Endothelial cell of umbilical vein (primary cell): ENCODE measurements around the gene SLC9B1. TPM values are rescaled to one million over a fixed set of nuclear protein-coding genes. Genes with fewer than 3 reads are reported as not detected.
"Not testable (repeated sequence)": the region's sequence is repeated elsewhere in the genome, so short reads cannot be mapped to it uniquely, and the experiment has no call there.

ENCODE experiments used
- BruUV-seq: library from RNA; stranded (reverse); fragments of 400-500 nt; replicated peaks from 2 replicates; lab custom pipeline; 2021; lab: Mats Ljungman, UMichigan
- CTCF ChIA-PET: fragments of 300-600, 350-600 bp; sonication (Branson Sonifier 250); formaldehyde crosslinking; loops from one replicate; lab custom pipeline; 2021; ENCODE audit warnings: antibody characterized with exemption, inconsistent platforms; lab: Charles Lee
- POLR2A ChIA-PET: fragments of 300-600, 350-600 bp; sonication (Branson Sonifier 250); formaldehyde crosslinking; loops from one replicate; lab custom pipeline; 2021; ENCODE audit warnings: antibody characterized with exemption, inconsistent platforms; lab: Charles Lee
- DNase-seq: peaks from one replicate; pipeline ENCODE4 v3.0.0-alpha.2; 2011; ENCODE audit warnings: low read depth, low spot score
- FAIRE-seq: peaks from 2 replicates; lab custom pipeline; 2011; peaks lifted over from hg19 to GRCh38; lab: Jason Lieb, UNC
- H2AFZ ChIP-seq: 2 replicates; pipeline ENCODE4 v1.6.0; 2012; ENCODE audit warnings: low read depth, low read length, control low read depth, inconsistent platforms
- H3K27ac ChIP-seq: 2 replicates; pipeline ENCODE4 v1.5.1; 2011; ENCODE audit warnings: low read depth, mild to moderate bottlenecking, control low read depth, low read length, moderate library complexity; ENCODE audit not compliant: insufficient read depth
- H3K27me3 ChIP-seq, 2 experiments: 2 replicates each; pipeline versions ENCODE4 v1.6.0 to v1.6.1; 2011; ENCODE audit warnings: low read length in 2 of 2, mixed read lengths in 1 of 2; ENCODE audit not compliant: control insufficient read depth in 2 of 2, insufficient read depth in 2 of 2
- H3K36me3 ChIP-seq, 2 experiments: 2 replicates in 1 of 2; 3 replicates in 1 of 2; pipeline ENCODE4 v1.5.1; 2011; ENCODE audit warnings: low read length in 2 of 2, mild to moderate bottlenecking in 1 of 2, moderate library complexity in 1 of 2; ENCODE audit not compliant: control insufficient read depth in 2 of 2, insufficient read depth in 2 of 2; ENCODE audit errors: extremely low read depth in 1 of 2
- H3K4me1 ChIP-seq: 3 replicates; pipeline ENCODE4 v1.5.1; 2011; ENCODE audit warnings: mild to moderate bottlenecking, low read length; ENCODE audit not compliant: control insufficient read depth, insufficient read depth; ENCODE audit errors: extremely low read depth
- H3K4me2 ChIP-seq: 2 replicates; pipeline ENCODE4 v1.6.1; 2011; ENCODE audit warnings: low read length, control low read depth, mixed read lengths; ENCODE audit not compliant: insufficient read depth
- H3K4me3 ChIP-seq, 3 experiments: fragments of 200-600 bp in 1 of 3; sonication (generic), shearing (Covaris generic) in 1 of 3; replicated peaks in 1 of 3; 2 replicates each; pipeline ENCODE4 v1.5.1; 2011 to 2016; ENCODE audit warnings: control low read depth in 3 of 3, low read length in 3 of 3, mild to moderate bottlenecking in 2 of 3, inconsistent platforms in 1 of 3, low read depth in 1 of 3, moderate library complexity in 1 of 3; ENCODE audit not compliant: insufficient read depth in 1 of 3
- H3K79me2 ChIP-seq: 2 replicates; pipeline ENCODE4 v1.6.0; 2012; ENCODE audit warnings: low read length, inconsistent platforms; ENCODE audit not compliant: control insufficient read depth, insufficient read depth
- H3K9ac ChIP-seq: replicated peaks from 2 replicates; pipeline ENCODE3; 2011; ENCODE audit warnings: low read length, control low read depth; ENCODE audit not compliant: insufficient read depth; ENCODE audit errors: extremely low read depth
- H3K9me1 ChIP-seq: replicated peaks from 3 replicates; pipeline ENCODE4 v1.6.0; 2011; ENCODE audit warnings: mild to moderate bottlenecking, low read length; ENCODE audit not compliant: control insufficient read depth, insufficient read depth; ENCODE audit errors: extremely low read depth
- H3K9me3 ChIP-seq: replicated peaks from 2 replicates; pipeline ENCODE4 v1.5.1; 2012; ENCODE audit warnings: low read length, inconsistent platforms; ENCODE audit not compliant: control insufficient read depth, insufficient read depth
- H4K20me1 ChIP-seq: replicated peaks from 2 replicates; pipeline ENCODE3; 2011; ENCODE audit warnings: mild to moderate bottlenecking, low read length; ENCODE audit not compliant: control insufficient read depth, insufficient read depth; ENCODE audit errors: extremely low read depth
- CTCF ChIP-seq, 2 donors: IDR thresholded peaks; 1 replicate in 1 of 2; 2 replicates in 1 of 2; pipeline ENCODE4 v1.5.1; 2011; ENCODE audit warnings: low read length in 2 of 2, mild to moderate bottlenecking in 2 of 2, moderate library complexity in 2 of 2, control low read depth in 1 of 2, inconsistent platforms in 1 of 2, low read depth in 1 of 2; ENCODE audit not compliant: insufficient read depth in 1 of 2; ENCODE audit errors: extremely low read depth in 1 of 2
- EZH2 ChIP-seq: IDR thresholded peaks from 2 replicates; pipeline ENCODE4 v1.6.1; 2012; ENCODE audit warnings: borderline replicate concordance, low read depth, mild to moderate bottlenecking, moderate library complexity, low read length, inconsistent platforms; ENCODE audit not compliant: severe bottlenecking
- FOS ChIP-seq: IDR thresholded peaks from 2 replicates; pipeline ENCODE4 v1.6.1; 2011; ENCODE audit warnings: mild to moderate bottlenecking, low read length, moderate library complexity, borderline replicate concordance; ENCODE audit not compliant: insufficient read depth
- JUN ChIP-seq: IDR thresholded peaks from 2 replicates; pipeline ENCODE4 v1.6.1; 2011; ENCODE audit warnings: borderline replicate concordance, low read depth; ENCODE audit not compliant: insufficient read length, insufficient read depth
- MAX ChIP-seq: IDR thresholded peaks from 2 replicates; pipeline ENCODE4 v1.6.1; 2011; ENCODE audit not compliant: insufficient read depth, insufficient read length
- MYC ChIP-seq: IDR thresholded peaks from one replicate; pipeline ENCODE4 v1.6.1; 2011; ENCODE audit warnings: mild to moderate bottlenecking, low read depth, low read length
- POLR2A ChIP-seq: IDR thresholded peaks from 2 replicates; pipeline ENCODE4 v1.6.1; 2012; ENCODE audit warnings: low read depth, mild to moderate bottlenecking, control low read depth, low read length
- POLR2AphosphoS5 ChIP-seq: IDR thresholded peaks from 2 replicates; pipeline ENCODE4 v1.6.1; 2012; ENCODE audit warnings: low read depth, mild to moderate bottlenecking, control low read depth, low read length, moderate library complexity; ENCODE audit not compliant: insufficient read depth
- dilution Hi-C: fragments of 300-500 bp; cut with MboI; formaldehyde crosslinking; loops from one replicate; pipeline ENCODE4 v1.15.0; 2019; ENCODE audit warnings: low sequenced_read_pairs; ENCODE audit not compliant: extremely low pct_ligation_motif_present
- intact Hi-C: fragments of 100-400 bp; cut with micrococcal nuclease; formaldehyde crosslinking; loops from one replicate; pipeline ENCODE4 v1.10.0; 2022
- polyA plus RNA-seq, 4 experiments: library from polyadenylated mRNA; depleted of rRNA in 3 of 4; stranded (reverse) in 3 of 4; unstranded in 1 of 4; fragments of >200 nt; gene quantifications; 2 replicates each; pipeline versions ENCODE4 v1.2.1 to v1.2.3, GENCODE V29; 2011 to 2012; ENCODE audit warnings: missing spikeins in 1 of 4
- total RNA-seq: library from RNA; stranded (reverse); gene quantifications from 2 replicates; pipeline ENCODE4 v1.2.3, GENCODE V29; 2021

Gene SLC9B1
- total and polyA plus RNA-seq, 2 donors (not counting 3 experiments of a cell fraction or from before 2014, with no cell fraction given): 0.19 to 0.49 TPM

- BruUV-seq: no TSS peak
- Histone ChIP-seq H3K79me2 (no peaks in the 10 kb centered on the region), H3K27ac (no peak overlapping the region), H2AFZ (no peak overlapping the region), H3K9ac (no peak overlapping the region), H3K36me3 (no peaks in the 10 kb centered on the region), H3K27me3 (peaks cover 2 to 3% of the 10 kb centered on the region in 2 experiments), H4K20me1 (no peaks in the 10 kb centered on the region), H3K9me1 (no peaks in the 10 kb centered on the region), H3K4me1 (no peaks in the 10 kb centered on the region), H3K4me2 (no peak overlapping the region), H3K9me3 (no peaks in the 10 kb centered on the region), H3K4me3 (no peak overlapping the region)
- no peak for FAIRE-seq
- dilution Hi-C loops (no loop called here), intact Hi-C loops (no loop called here)
- CTCF ChIA-PET: no interaction called here
- TF ChIP-seq MAX (no peak), EZH2 (no peak), POLR2A (no peak), POLR2AphosphoS5 (no peak), JUN (no peak), MYC (no peak), CTCF (IDR thresholded peaks at IDR 0.05; ENCODE audit: extremely low read depth in 1 of 2, insufficient read depth in 1 of 2, low read depth in 1 of 2, low read length in 2 of 2) (no peak), FOS (no peak)
- POLR2A ChIA-PET: no interaction called here
- DNase-seq: no peak
These were observed 38.5 kb downstream of the SLC9B1 start for GRCh38 chr4:102981005-102981404.

GRCh38 chr4:102961813-102962212, 57.7 kb downstream of the SLC9B1 start:
- CTCF ChIA-PET, H4K20me1 ChIP-seq, H3K9ac ChIP-seq, H3K9me1 ChIP-seq, BruUV-seq, H3K79me2 ChIP-seq, H3K4me3 ChIP-seq, H3K36me3 ChIP-seq, DNase-seq, dilution Hi-C loops, POLR2A ChIA-PET, H3K27me3 ChIP-seq, H3K9me3 ChIP-seq, intact Hi-C loops, H3K27ac ChIP-seq, FAIRE-seq, H3K4me2 ChIP-seq, H2AFZ ChIP-seq, H3K4me1 ChIP-seq: not testable (repeated sequence)
